ENCODE results near the gene GATA6. TPM values are rescaled to one million over a fixed set of nuclear protein-coding genes. Genes with fewer than 3 reads are reported as not detected.

Gene GATA6
- total RNA-seq, 1 donor from 2014 or later, result 23.8 TPM

- peak; percentile 56 for DNase-seq (ENCODE audit: low spot score)
- Mint-ChIP-seq H3K9me3 (ENCODE audit: unreplicated experiment) (no peaks in the 10 kb centered on the region), H3K27me3 (ENCODE audit: unreplicated experiment) (peaks cover 31% of the 10 kb centered on the region), H3K4me3 (ENCODE audit: unreplicated experiment) (peak overlapping the region; percentile 97), H3K36me3 (ENCODE audit: low read depth, unreplicated experiment) (peaks cover 19% of the 10 kb centered on the region), H3K4me1 (ENCODE audit: unreplicated experiment) (peaks cover 19% of the 10 kb centered on the region), H3K27ac (ENCODE audit: unreplicated experiment) (peak overlapping the region; percentile 48)
- TF ChIP-seq, protein P1, sequence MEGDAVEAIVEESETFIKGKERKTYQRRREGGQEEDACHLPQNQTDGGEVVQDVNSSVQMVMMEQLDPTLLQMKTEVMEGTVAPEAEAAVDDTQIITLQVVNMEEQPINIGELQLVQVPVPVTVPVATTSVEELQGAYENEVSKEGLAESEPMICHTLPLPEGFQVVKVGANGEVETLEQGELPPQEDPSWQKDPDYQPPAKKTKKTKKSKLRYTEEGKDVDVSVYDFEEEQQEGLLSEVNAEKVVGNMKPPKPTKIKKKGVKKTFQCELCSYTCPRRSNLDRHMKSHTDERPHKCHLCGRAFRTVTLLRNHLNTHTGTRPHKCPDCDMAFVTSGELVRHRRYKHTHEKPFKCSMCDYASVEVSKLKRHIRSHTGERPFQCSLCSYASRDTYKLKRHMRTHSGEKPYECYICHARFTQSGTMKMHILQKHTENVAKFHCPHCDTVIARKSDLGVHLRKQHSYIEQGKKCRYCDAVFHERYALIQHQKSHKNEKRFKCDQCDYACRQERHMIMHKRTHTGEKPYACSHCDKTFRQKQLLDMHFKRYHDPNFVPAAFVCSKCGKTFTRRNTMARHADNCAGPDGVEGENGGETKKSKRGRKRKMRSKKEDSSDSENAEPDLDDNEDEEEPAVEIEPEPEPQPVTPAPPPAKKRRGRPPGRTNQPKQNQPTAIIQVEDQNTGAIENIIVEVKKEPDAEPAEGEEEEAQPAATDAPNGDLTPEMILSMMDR (IDR thresholded peaks at IDR 0.05; ENCODE audit: unreplicated experiment), result no peak
Observed at GRCh38 chr18:22168360-22168921, 948 bp upstream of the GATA6 start.

GRCh38 chr18:22169889-22170420, 566 bp downstream of the GATA6 start:
- TF ChIP-seq, protein P1 (IDR thresholded peaks at IDR 0.05; ENCODE audit: unreplicated experiment), result no peak
- Mint-ChIP-seq H3K9me3 (ENCODE audit: unreplicated experiment) (no peaks in the 10 kb centered on the region), H3K4me3 (ENCODE audit: unreplicated experiment) (peak overlapping the region; percentile 98), H3K4me1 (ENCODE audit: unreplicated experiment) (peaks cover 33% of the 10 kb centered on the region), H3K27ac (ENCODE audit: unreplicated experiment) (peak overlapping the region; percentile 81), H3K27me3 (ENCODE audit: unreplicated experiment) (peaks cover 33% of the 10 kb centered on the region), H3K36me3 (ENCODE audit: low read depth, unreplicated experiment) (peaks cover 30% of the 10 kb centered on the region)
- no peak for DNase-seq (ENCODE audit: low spot score)

- H3K27me3 Mint-ChIP-seq (ENCODE audit: unreplicated experiment), result peaks cover 33% of the 10 kb centered on the region
- TF ChIP-seq, protein P1 (IDR thresholded peaks at IDR 0.05; ENCODE audit: unreplicated experiment), result no peak
- H3K36me3 Mint-ChIP-seq (ENCODE audit: low read depth, unreplicated experiment), result peaks cover 33% of the 10 kb centered on the region
- H3K9me3 Mint-ChIP-seq (ENCODE audit: unreplicated experiment), result no peaks in the 10 kb centered on the region
- H3K27ac Mint-ChIP-seq (ENCODE audit: unreplicated experiment), result peak overlapping the region; percentile 76
- no peak for DNase-seq (ENCODE audit: low spot score)
- H3K4me1 Mint-ChIP-seq (ENCODE audit: unreplicated experiment), result peaks cover 34% of the 10 kb centered on the region
- peak overlapping the region; percentile 98 for H3K4me3 Mint-ChIP-seq (ENCODE audit: unreplicated experiment)
Observed at GRCh38 chr18:22170421-22171257, 1.2 kb downstream of the GATA6 start.

DNA sequence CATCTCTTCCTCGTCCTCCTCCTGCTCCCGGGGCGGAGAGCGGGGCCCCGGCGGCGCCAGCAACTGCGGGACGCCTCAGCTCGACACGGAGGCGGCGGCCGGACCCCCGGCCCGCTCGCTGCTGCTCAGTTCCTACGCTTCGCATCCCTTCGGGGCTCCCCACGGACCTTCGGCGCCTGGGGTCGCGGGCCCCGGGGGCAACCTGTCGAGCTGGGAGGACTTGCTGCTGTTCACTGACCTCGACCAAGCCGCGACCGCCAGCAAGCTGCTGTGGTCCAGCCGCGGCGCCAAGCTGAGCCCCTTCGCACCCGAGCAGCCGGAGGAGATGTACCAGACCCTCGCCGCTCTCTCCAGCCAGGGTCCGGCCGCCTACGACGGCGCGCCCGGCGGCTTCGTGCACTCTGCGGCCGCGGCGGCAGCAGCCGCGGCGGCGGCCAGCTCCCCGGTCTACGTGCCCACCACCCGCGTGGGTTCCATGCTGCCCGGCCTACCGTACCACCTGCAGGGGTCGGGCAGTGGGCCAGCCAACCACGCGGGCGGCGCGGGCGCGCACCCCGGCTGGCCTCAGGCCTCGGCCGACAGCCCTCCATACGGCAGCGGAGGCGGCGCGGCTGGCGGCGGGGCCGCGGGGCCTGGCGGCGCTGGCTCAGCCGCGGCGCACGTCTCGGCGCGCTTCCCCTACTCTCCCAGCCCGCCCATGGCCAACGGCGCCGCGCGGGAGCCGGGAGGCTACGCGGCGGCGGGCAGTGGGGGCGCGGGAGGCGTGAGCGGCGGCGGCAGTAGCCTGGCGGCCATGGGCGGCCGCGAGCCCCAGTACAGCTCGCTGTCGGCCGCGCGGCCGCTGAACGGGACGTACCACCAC, 2.1 kb downstream of the GATA6 start:
- Mint-ChIP-seq H3K27me3 (ENCODE audit: unreplicated experiment) (peaks cover 35% of the 10 kb centered on the region), H3K36me3 (ENCODE audit: low read depth, unreplicated experiment) (peaks cover 38% of the 10 kb centered on the region), H3K9me3 (ENCODE audit: unreplicated experiment) (no peaks in the 10 kb centered on the region), H3K27ac (ENCODE audit: unreplicated experiment) (no peak overlapping the region), H3K4me1 (ENCODE audit: unreplicated experiment) (peaks cover 37% of the 10 kb centered on the region), H3K4me3 (ENCODE audit: unreplicated experiment) (peak overlapping the region; percentile 98)
- TF ChIP-seq, protein P1 (IDR thresholded peaks at IDR 0.05; ENCODE audit: unreplicated experiment), result no peak
- no peak for DNase-seq (ENCODE audit: low spot score)

All from endothelial cell (in vitro differentiated cells).